Mammary epithelial cell (primary cell): Measurements from ENCODE around the gene PVR.

Source experiments
- CTCF ChIP-seq, 2 donors: IDR thresholded peaks in 1 of 2; conservative IDR thresholded peaks in 1 of 2; 2 replicates each; pipeline ENCODE4 v1.5.1; 2011 to 2012; ENCODE audit warnings: inconsistent platforms in 2 of 2, low read length in 2 of 2, mild to moderate bottlenecking in 2 of 2, control low read depth in 1 of 2, low read depth in 1 of 2; ENCODE audit not compliant: insufficient read depth in 1 of 2; ENCODE audit errors: extremely low read depth in 1 of 2
- EZH2 ChIP-seq: IDR thresholded peaks from 2 replicates; pipeline ENCODE4 v1.6.1; 2012; ENCODE audit warnings: low read length, inconsistent platforms, borderline replicate concordance

GRCh38 chr19:44701228-44701627 is 57.5 kb downstream of the PVR start:
- TF ChIP-seq CTCF (conservative IDR thresholded peaks at IDR 0.05 in 1 of 2, IDR thresholded peaks at IDR 0.05 in 1 of 2; ENCODE audit: extremely low read depth in 1 of 2, insufficient read depth in 1 of 2, low read depth in 1 of 2, low read length in 2 of 2): no peak
- TF ChIP-seq EZH2: no peak
